ENCODE results near the gene SEC61A2. TPM values are rescaled to one million over a fixed set of nuclear protein-coding genes. Genes with fewer than 3 reads are reported as not detected.

SEC61A2 gene
- polyA plus RNA-seq, 1 of the 3 experiments (the other 2 are of a cell fraction): 11.9 TPM

DNA sequence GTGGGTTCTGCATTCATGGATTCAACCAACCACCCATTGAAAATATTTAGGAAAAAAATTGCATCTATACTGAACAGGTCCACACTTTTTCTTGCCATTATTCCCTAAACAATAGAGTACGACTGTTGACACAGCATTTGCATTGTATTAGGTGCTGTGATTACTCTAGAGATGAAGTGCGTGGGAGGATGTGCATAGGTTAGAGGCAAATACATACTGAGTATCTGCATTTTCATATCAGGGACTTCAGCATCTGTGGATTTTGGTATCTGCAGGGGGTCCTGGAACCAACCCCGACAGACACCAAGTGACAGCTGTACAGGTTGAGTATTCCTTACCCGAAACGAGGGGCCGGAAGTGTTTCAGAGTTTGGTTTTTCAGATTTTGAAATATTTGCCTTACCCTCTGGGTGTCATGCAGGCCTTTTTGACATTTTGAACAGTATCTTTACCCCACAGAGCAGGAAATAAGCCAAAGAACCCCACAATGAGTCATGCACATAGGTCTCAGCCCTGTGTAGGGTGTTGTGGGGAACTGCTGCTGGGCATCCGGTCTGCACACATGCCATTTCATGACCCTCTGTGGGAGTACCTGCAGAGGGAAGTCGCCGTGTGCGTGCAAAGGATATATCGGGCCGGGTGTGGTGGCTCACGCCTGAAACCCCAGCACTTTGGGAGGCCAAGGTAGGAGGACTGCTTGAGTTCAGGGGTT, 51.7 kb downstream of the SEC61A2 start:
- Histone ChIP-seq H3F3A (replicated peaks; ENCODE audit: insufficient read depth) (no peaks in the 10 kb centered on the region), H3K9ac (no peak overlapping the region), H3K9me2 (no peaks in the 10 kb centered on the region), H3K9me3 (no peaks in the 10 kb centered on the region), H3K27ac (ENCODE audit: low read depth in 2 of 2, low read length in 1 of 2) (no peak overlapping the region), H3K4me3 (ENCODE audit: low read depth in 2 of 2, low read length in 1 of 2) (no peak overlapping the region), H3K36me3 (replicated peaks in 1 of 2; ENCODE audit: control insufficient read depth in 1 of 2, insufficient read depth in 2 of 2, low read length in 1 of 2) (peaks cover 45 to 54% of the 10 kb centered on the region in 2 experiments), H4K20me1 (ENCODE audit: insufficient read depth) (no peaks in the 10 kb centered on the region), H3K4me2 (no peak overlapping the region), H3K4me1 (ENCODE audit: control insufficient read depth in 1 of 2, insufficient read depth in 2 of 2, low read depth in 1 of 2, low read length in 1 of 2) (no peaks in the 10 kb centered on the region), H2AFZ (ENCODE audit: low read depth) (no peak overlapping the region), H3K27me3 (ENCODE audit: insufficient read depth) (no peaks in the 10 kb centered on the region), H3K79me2 (ENCODE audit: insufficient read depth) (peaks cover 7% of the 10 kb centered on the region; the same call in 1 of the 2 replicates)
- ChIA-PET POLR2A (no interaction called here), CTCF (no interaction called here)
- DNase-seq: no peak
- WGBS (ENCODE audit: low lambda C conversion rate): over 99% methylated on average over 13 of the region's 13 CpGs
- no peak for TF ChIP-seq CHD2 (IDR thresholded peaks at IDR 0.05; ENCODE audit: low read length, partially characterized antibody)
- no peak for TF ChIP-seq TEAD4 (IDR thresholded peaks at IDR 0.05; ENCODE audit: borderline replicate concordance, insufficient read depth)
- TF ChIP-seq FOSL2 (IDR thresholded peaks at IDR 0.05; ENCODE audit: borderline replicate concordance, low read depth): no peak
- no peak for TF ChIP-seq GATA2 (CRISPR knock-in tag; IDR thresholded peaks at IDR 0.05)
- no peak for TF ChIP-seq GABPA (IDR thresholded peaks at IDR 0.05; ENCODE audit: low read depth)
- no peak for TF ChIP-seq PBX3 (IDR thresholded peaks at IDR 0.05)
- TF ChIP-seq RXRA (IDR thresholded peaks at IDR 0.05; ENCODE audit: borderline replicate concordance, low read depth): no peak
- no peak for TF ChIP-seq TCF12 (IDR thresholded peaks at IDR 0.05)
- TF ChIP-seq, protein P1, sequence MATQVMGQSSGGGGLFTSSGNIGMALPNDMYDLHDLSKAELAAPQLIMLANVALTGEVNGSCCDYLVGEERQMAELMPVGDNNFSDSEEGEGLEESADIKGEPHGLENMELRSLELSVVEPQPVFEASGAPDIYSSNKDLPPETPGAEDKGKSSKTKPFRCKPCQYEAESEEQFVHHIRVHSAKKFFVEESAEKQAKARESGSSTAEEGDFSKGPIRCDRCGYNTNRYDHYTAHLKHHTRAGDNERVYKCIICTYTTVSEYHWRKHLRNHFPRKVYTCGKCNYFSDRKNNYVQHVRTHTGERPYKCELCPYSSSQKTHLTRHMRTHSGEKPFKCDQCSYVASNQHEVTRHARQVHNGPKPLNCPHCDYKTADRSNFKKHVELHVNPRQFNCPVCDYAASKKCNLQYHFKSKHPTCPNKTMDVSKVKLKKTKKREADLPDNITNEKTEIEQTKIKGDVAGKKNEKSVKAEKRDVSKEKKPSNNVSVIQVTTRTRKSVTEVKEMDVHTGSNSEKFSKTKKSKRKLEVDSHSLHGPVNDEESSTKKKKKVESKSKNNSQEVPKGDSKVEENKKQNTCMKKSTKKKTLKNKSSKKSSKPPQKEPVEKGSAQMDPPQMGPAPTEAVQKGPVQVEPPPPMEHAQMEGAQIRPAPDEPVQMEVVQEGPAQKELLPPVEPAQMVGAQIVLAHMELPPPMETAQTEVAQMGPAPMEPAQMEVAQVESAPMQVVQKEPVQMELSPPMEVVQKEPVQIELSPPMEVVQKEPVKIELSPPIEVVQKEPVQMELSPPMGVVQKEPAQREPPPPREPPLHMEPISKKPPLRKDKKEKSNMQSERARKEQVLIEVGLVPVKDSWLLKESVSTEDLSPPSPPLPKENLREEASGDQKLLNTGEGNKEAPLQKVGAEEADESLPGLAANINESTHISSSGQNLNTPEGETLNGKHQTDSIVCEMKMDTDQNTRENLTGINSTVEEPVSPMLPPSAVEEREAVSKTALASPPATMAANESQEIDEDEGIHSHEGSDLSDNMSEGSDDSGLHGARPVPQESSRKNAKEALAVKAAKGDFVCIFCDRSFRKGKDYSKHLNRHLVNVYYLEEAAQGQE (IDR thresholded peaks at IDR 0.05; ENCODE audit: low read depth, low read length): no peak
- no peak for TF ChIP-seq YY1 (IDR thresholded peaks at IDR 0.05; ENCODE audit: low read depth)
- TF ChIP-seq, protein P2, sequence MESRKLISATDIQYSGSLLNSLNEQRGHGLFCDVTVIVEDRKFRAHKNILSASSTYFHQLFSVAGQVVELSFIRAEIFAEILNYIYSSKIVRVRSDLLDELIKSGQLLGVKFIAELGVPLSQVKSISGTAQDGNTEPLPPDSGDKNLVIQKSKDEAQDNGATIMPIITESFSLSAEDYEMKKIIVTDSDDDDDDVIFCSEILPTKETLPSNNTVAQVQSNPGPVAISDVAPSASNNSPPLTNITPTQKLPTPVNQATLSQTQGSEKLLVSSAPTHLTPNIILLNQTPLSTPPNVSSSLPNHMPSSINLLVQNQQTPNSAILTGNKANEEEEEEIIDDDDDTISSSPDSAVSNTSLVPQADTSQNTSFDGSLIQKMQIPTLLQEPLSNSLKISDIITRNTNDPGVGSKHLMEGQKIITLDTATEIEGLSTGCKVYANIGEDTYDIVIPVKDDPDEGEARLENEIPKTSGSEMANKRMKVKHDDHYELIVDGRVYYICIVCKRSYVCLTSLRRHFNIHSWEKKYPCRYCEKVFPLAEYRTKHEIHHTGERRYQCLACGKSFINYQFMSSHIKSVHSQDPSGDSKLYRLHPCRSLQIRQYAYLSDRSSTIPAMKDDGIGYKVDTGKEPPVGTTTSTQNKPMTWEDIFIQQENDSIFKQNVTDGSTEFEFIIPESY (IDR thresholded peaks at IDR 0.05; ENCODE audit: borderline replicate concordance, low read depth): no peak
- TF ChIP-seq FOXJ3 (CRISPR knock-in tag; IDR thresholded peaks at IDR 0.05): no peak
- TF ChIP-seq, protein P3, sequence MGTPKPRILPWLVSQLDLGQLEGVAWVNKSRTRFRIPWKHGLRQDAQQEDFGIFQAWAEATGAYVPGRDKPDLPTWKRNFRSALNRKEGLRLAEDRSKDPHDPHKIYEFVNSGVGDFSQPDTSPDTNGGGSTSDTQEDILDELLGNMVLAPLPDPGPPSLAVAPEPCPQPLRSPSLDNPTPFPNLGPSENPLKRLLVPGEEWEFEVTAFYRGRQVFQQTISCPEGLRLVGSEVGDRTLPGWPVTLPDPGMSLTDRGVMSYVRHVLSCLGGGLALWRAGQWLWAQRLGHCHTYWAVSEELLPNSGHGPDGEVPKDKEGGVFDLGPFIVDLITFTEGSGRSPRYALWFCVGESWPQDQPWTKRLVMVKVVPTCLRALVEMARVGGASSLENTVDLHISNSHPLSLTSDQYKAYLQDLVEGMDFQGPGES (IDR thresholded peaks at IDR 0.05; ENCODE audit: low read depth, low read length): no peak
- TF ChIP-seq, protein P4, sequence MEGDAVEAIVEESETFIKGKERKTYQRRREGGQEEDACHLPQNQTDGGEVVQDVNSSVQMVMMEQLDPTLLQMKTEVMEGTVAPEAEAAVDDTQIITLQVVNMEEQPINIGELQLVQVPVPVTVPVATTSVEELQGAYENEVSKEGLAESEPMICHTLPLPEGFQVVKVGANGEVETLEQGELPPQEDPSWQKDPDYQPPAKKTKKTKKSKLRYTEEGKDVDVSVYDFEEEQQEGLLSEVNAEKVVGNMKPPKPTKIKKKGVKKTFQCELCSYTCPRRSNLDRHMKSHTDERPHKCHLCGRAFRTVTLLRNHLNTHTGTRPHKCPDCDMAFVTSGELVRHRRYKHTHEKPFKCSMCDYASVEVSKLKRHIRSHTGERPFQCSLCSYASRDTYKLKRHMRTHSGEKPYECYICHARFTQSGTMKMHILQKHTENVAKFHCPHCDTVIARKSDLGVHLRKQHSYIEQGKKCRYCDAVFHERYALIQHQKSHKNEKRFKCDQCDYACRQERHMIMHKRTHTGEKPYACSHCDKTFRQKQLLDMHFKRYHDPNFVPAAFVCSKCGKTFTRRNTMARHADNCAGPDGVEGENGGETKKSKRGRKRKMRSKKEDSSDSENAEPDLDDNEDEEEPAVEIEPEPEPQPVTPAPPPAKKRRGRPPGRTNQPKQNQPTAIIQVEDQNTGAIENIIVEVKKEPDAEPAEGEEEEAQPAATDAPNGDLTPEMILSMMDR (IDR thresholded peaks at IDR 0.05): no peak
- no peak for TF ChIP-seq RAD21 (IDR thresholded peaks at IDR 0.05; ENCODE audit: low read length)
- TF ChIP-seq, protein P5, sequence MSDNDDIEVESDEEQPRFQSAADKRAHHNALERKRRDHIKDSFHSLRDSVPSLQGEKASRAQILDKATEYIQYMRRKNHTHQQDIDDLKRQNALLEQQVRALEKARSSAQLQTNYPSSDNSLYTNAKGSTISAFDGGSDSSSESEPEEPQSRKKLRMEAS (IDR thresholded peaks at IDR 0.05; ENCODE audit: low read depth): no peak
- TF ChIP-seq POLR2AphosphoS5 (IDR thresholded peaks at IDR 0.05; ENCODE audit: low read depth, low read length): no peak
- TF ChIP-seq EZH2phosphoT487 (IDR thresholded peaks at IDR 0.05; ENCODE audit: borderline replicate concordance, low read depth): no peak
- no peak for TF ChIP-seq RFX5 (IDR thresholded peaks at IDR 0.05; ENCODE audit: low read length)
